HEK293 (cell line): ENCODE results near the gene SP5.

Experiments used
- ZFP3 ChIP-seq: fragments of 450-650 bp; formaldehyde crosslinking; IDR thresholded peaks from 2 replicates; pipeline ENCODE4 v1.5.1; 2016; ENCODE audit warnings: low read depth, missing biosample characterization, missing genetic modification characterization
- ZNF433 ChIP-seq: fragments of 450-650 bp; formaldehyde crosslinking; IDR thresholded peaks from 2 replicates; pipeline ENCODE4 v1.5.1; 2016; ENCODE audit warnings: missing biosample characterization, missing genetic modification characterization, low read depth
- TF ChIP-seq, protein P1 (sequence below): IDR thresholded peaks from 2 replicates; pipeline ENCODE4 v1.6.1; 2011; ENCODE audit warnings: mild to moderate bottlenecking, low read depth, low read length, borderline replicate concordance
- TF ChIP-seq, protein P2 (sequence below): fragments of 450-650 bp; formaldehyde crosslinking; IDR thresholded peaks from 2 replicates; pipeline ENCODE4 v1.5.1; 2016; ENCODE audit warnings: missing biosample characterization, missing genetic modification characterization
- TF ChIP-seq, protein P3 (sequence below): fragments of 450-650 bp; formaldehyde crosslinking; IDR thresholded peaks from 2 replicates; pipeline ENCODE4 v1.5.1; 2016; ENCODE audit warnings: missing biosample characterization, missing genetic modification characterization

GRCh38 chr2:170763232-170763631, 48.1 kb downstream of the SP5 start:
- TF ChIP-seq, protein P1, sequence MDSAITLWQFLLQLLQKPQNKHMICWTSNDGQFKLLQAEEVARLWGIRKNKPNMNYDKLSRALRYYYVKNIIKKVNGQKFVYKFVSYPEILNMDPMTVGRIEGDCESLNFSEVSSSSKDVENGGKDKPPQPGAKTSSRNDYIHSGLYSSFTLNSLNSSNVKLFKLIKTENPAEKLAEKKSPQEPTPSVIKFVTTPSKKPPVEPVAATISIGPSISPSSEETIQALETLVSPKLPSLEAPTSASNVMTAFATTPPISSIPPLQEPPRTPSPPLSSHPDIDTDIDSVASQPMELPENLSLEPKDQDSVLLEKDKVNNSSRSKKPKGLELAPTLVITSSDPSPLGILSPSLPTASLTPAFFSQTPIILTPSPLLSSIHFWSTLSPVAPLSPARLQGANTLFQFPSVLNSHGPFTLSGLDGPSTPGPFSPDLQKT: no peak
- TF ChIP-seq ZNF433 (tag by site-specific recombination) (no peak), ZFP3 (tag by site-specific recombination) (no peak)
- TF ChIP-seq, protein P2, sequence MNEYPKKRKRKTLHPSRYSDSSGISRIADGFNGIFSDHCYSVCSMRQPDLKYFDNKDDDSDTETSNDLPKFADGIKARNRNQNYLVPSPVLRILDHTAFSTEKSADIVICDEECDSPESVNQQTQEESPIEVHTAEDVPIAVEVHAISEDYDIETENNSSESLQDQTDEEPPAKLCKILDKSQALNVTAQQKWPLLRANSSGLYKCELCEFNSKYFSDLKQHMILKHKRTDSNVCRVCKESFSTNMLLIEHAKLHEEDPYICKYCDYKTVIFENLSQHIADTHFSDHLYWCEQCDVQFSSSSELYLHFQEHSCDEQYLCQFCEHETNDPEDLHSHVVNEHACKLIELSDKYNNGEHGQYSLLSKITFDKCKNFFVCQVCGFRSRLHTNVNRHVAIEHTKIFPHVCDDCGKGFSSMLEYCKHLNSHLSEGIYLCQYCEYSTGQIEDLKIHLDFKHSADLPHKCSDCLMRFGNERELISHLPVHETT (tag by site-specific recombination): no peak
- TF ChIP-seq, protein P3, sequence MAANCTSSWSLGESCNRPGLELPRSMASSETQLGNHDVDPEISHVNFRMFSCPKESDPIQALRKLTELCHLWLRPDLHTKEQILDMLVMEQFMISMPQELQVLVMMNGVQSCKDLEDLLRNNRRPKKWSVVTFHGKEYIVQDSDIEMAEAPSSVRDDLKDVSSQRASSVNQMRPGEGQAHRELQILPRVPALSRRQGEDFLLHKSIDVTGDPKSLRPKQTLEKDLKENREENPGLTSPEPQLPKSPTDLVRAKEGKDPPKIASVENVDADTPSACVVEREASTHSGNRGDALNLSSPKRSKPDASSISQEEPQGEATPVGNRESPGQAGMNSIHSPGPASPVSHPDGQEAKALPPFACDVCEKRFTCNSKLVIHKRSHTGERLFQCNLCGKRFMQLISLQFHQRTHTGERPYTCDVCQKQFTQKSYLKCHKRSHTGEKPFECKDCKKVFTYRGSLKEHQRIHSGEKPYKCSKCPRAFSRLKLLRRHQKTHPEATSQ (tag by site-specific recombination): no peak
